HepG2 (cell line): ENCODE results near the gene GRIK1. TPM values are rescaled to one million over a fixed set of nuclear protein-coding genes. Genes with fewer than 3 reads are reported as not detected.

Experiments used
- AHDC1 ChIP-seq: sonication (generic); formaldehyde crosslinking; IDR thresholded peaks from 2 replicates; pipeline ENCODE4 v1.5.1; 2020; ENCODE audit warnings: mild to moderate bottlenecking, missing genetic modification reagents, borderline replicate concordance
- BCL6 ChIP-seq: IDR thresholded peaks from 2 replicates; pipeline ENCODE4 v1.6.1; 2016; ENCODE audit warnings: missing genetic modification reagents, missing compliant biosample characterization
- CBX5 ChIP-seq: sonication (generic); formaldehyde crosslinking; IDR thresholded peaks from 2 replicates; pipeline ENCODE4 v1.4.0; 2020; ENCODE audit warnings: missing genetic modification reagents, borderline replicate concordance
- CENPT ChIP-seq: sonication (generic); formaldehyde crosslinking; IDR thresholded peaks from 2 replicates; pipeline ENCODE4 v1.8.0; 2022; ENCODE audit warnings: low read depth, mild to moderate bottlenecking, moderate library complexity, missing genetic modification reagents
- CTCF ChIP-seq: sonication (generic); formaldehyde crosslinking; IDR thresholded peaks from 2 replicates; pipeline ENCODE4 v1.5.0; 2020; ENCODE audit warnings: mild to moderate bottlenecking, missing genetic modification reagents, moderate library complexity
- GATA4 ChIP-seq: sonication (generic); IDR thresholded peaks from 2 replicates; pipeline ENCODE4 v1.6.1; 2016; ENCODE audit warnings: antibody characterized with exemption, low read depth, borderline replicate concordance
- GATAD2A ChIP-seq: IDR thresholded peaks from 2 replicates; pipeline ENCODE4 v1.6.1; 2016
- HES4 ChIP-seq: sonication (generic); formaldehyde crosslinking; IDR thresholded peaks from 2 replicates; pipeline ENCODE4 v1.9.0; 2021; ENCODE audit warnings: mild to moderate bottlenecking, missing genetic modification reagents, borderline replicate concordance
- HNRNPH1 ChIP-seq: fragments of 200-400 bp; formaldehyde crosslinking; optimal IDR thresholded peaks from 2 replicates; pipeline ENCODE3; 2017; ENCODE audit warnings: mild to moderate bottlenecking, low read depth, low read length
- MYPOP ChIP-seq: sonication (generic); formaldehyde crosslinking; IDR thresholded peaks from 2 replicates; pipeline ENCODE4 v1.8.1; 2023; ENCODE audit warnings: mild to moderate bottlenecking, moderate library complexity, missing genetic modification reagents
- NBN ChIP-seq: fragments of 450-650 bp; conservative IDR thresholded peaks from 2 replicates; pipeline ENCODE4 v1.6.1; 2017
- REXO4 ChIP-seq: sonication (generic); formaldehyde crosslinking; IDR thresholded peaks from 2 replicates; pipeline ENCODE4 v1.8.0; 2022; ENCODE audit warnings: missing genetic modification reagents, mild to moderate bottlenecking, borderline replicate concordance
- SMAD1 ChIP-seq: sonication (generic); formaldehyde crosslinking; IDR thresholded peaks from 2 replicates; pipeline ENCODE4 v1.4.0; 2020; ENCODE audit warnings: missing genetic modification reagents, low read depth, mild to moderate bottlenecking, borderline replicate concordance
- ZFYVE20 ChIP-seq: sonication (generic); formaldehyde crosslinking; IDR thresholded peaks from 2 replicates; pipeline ENCODE4 v1.8.0; 2023; ENCODE audit warnings: low read depth, mild to moderate bottlenecking, moderate library complexity, missing genetic modification reagents, borderline replicate concordance
- ZNF256 ChIP-seq: sonication (generic); formaldehyde crosslinking; conservative IDR thresholded peaks from 2 replicates; pipeline ENCODE4 v1.4.0; 2020; ENCODE audit warnings: missing genetic modification reagents
- ZNF367 ChIP-seq: sonication (generic); formaldehyde crosslinking; IDR thresholded peaks from 2 replicates; pipeline ENCODE4 v1.4.0; 2020; ENCODE audit warnings: missing genetic modification reagents, borderline replicate concordance
- ZNF430 ChIP-seq: sonication (generic); formaldehyde crosslinking; IDR thresholded peaks from 2 replicates; pipeline ENCODE4 v1.9.0; 2021; ENCODE audit warnings: mild to moderate bottlenecking, missing genetic modification reagents
- ZNF451 ChIP-seq: sonication (generic); formaldehyde crosslinking; IDR thresholded peaks from 2 replicates; pipeline ENCODE4 v1.5.0; 2020; ENCODE audit warnings: mild to moderate bottlenecking, missing genetic modification reagents
- ZNF660 ChIP-seq: sonication (generic); formaldehyde crosslinking; IDR thresholded peaks from 2 replicates; pipeline ENCODE4 v1.5.1; 2020; ENCODE audit warnings: mild to moderate bottlenecking, low read depth, missing genetic modification reagents, borderline replicate concordance
- ZNF704 ChIP-seq: sonication (generic); formaldehyde crosslinking; IDR thresholded peaks from 2 replicates; pipeline ENCODE4 v1.8.1; 2023; ENCODE audit warnings: mild to moderate bottlenecking, inconsistent platforms, moderate library complexity, missing genetic modification reagents, borderline replicate concordance
- ZSCAN9 ChIP-seq: IDR thresholded peaks from 2 replicates; pipeline ENCODE4 v1.6.1; 2016; ENCODE audit warnings: borderline replicate concordance
- polyA plus RNA-seq, 8 experiments: library from polyadenylated mRNA; depleted of rRNA in 3 of 8; stranded (reverse) in 7 of 8; unstranded in 1 of 8; fragments of >200 nt; fragmentation: Illumina TruSeq in 4 of 8; extraction: Trizol in 4 of 8; gene quantifications; 2 replicates each; pipeline versions ENCODE4 v1.2.1 to v1.2.3, GENCODE V29; 2011 to 2016; ENCODE audit warnings: low read depth in 4 of 8, missing spikeins in 1 of 8, mixed read lengths in 1 of 8; ENCODE audit not compliant: insufficient read depth in 1 of 8
- total RNA-seq, 5 experiments: library from RNA; depleted of rRNA; stranded (reverse); fragments of >200 nt; fragmentation: Illumina TruSeq; extraction: Trizol; gene quantifications; 2 replicates each; pipeline ENCODE4 v1.2.3, GENCODE V29; 2016; ENCODE audit warnings: low read depth in 1 of 5

GRIK1 gene
- total and polyA plus RNA-seq, 2 of the 13 experiments (the other 11 are each of a cell fraction or from before 2014, with no cell fraction given): not detected

- TF ChIP-seq CTCF (CRISPR knock-in tag): peak; percentile 62
- no peak for TF ChIP-seq GATA4
- TF ChIP-seq HES4 (CRISPR knock-in tag): no peak
- TF ChIP-seq GATAD2A: no peak
- no peak for TF ChIP-seq ZNF704 (CRISPR knock-in tag)
- TF ChIP-seq ZFYVE20 (CRISPR knock-in tag): no peak
- TF ChIP-seq AHDC1 (CRISPR knock-in tag): no peak
- no peak for TF ChIP-seq MYPOP (CRISPR knock-in tag)
- TF ChIP-seq BCL6: no peak
- no peak for TF ChIP-seq CBX5 (CRISPR knock-in tag)
- TF ChIP-seq CENPT (CRISPR knock-in tag): no peak
- TF ChIP-seq REXO4 (CRISPR knock-in tag): no peak
- no peak for TF ChIP-seq ZNF451
- TF ChIP-seq ZNF660: no peak
- TF ChIP-seq ZNF430: no peak
- TF ChIP-seq SMAD1 (CRISPR knock-in tag): no peak
- no peak for TF ChIP-seq ZNF256 (CRISPR knock-in tag)
- TF ChIP-seq NBN: no peak
- TF ChIP-seq ZNF367 (CRISPR knock-in tag): no peak
- no peak for TF ChIP-seq ZSCAN9 (CRISPR knock-in tag)
- no peak for TF ChIP-seq HNRNPH1
These were observed 440.0 kb downstream of the GRIK1 start (continued) for GRCh38 chr21:29499734-29500343.
